HG03139 (cell line): ENCODE measurements around the gene ID4.

Experiments
- ATAC-seq: cut with Tn5 transposase; IDR thresholded peaks from one replicate; pipeline ENCODE4 v1.9.1; 2021; ENCODE audit not compliant: unreplicated experiment

The ID4 gene

GRCh38 chr6:19857139-19857538 is 20.0 kb downstream of the ID4 start:
- ATAC-seq = no peak

GRCh38 chr6:19857703-19858102 is 20.5 kb downstream of the ID4 start:
- no peak for ATAC-seq

- ATAC-seq = no peak
Observed at GRCh38 chr6:19860235-19860877, 23.2 kb downstream of the ID4 start.

- ATAC-seq = no peak
Observed at GRCh38 chr6:19864285-19864684, 27.1 kb downstream of the ID4 start.

- ATAC-seq = no peak
Observed at GRCh38 chr6:19865178-19865577, 28.0 kb downstream of the ID4 start.

- no peak for ATAC-seq
Observed at GRCh38 chr6:19866173-19866984, 29.2 kb downstream of the ID4 start.

GRCh38 chr6:19866985-19867627 is 29.9 kb downstream of the ID4 start:
- no peak for ATAC-seq

GRCh38 chr6:19869464-19869863 is 32.3 kb downstream of the ID4 start:
- no peak for ATAC-seq

- no peak for ATAC-seq
Observed at GRCh38 chr6:19870322-19870721, 33.2 kb downstream of the ID4 start.

- ATAC-seq = no peak
Observed at GRCh38 chr6:19873031-19873430, 35.9 kb downstream of the ID4 start.

GRCh38 chr6:19876672-19877071 is 39.5 kb downstream of the ID4 start:
- no peak for ATAC-seq

- no peak for ATAC-seq
Observed at GRCh38 chr6:19879663-19880062, 42.5 kb downstream of the ID4 start.

GRCh38 chr6:19880066-19880465 is 42.9 kb downstream of the ID4 start:
- ATAC-seq = no peak

- ATAC-seq = no peak
Observed at GRCh38 chr6:19891451-19891850, 54.3 kb downstream of the ID4 start.
